HEK293T (cell line): ENCODE measurements around the gene USP21.

ENCODE experiments used
- CTCF ChIA-PET: fragments of 350-600 bp; formaldehyde crosslinking; extraction: SDS; loops from one replicate; lab custom pipeline; 2021; ENCODE audit warnings: antibody characterized with exemption, inconsistent platforms; lab: Yijun Ruan, JAX
- POLR2A ChIA-PET: fragments of 350-600 bp; formaldehyde crosslinking; extraction: SDS; loops from one replicate; lab custom pipeline; 2020; ENCODE audit warnings: antibody characterized with exemption, inconsistent platforms; lab: Yijun Ruan, JAX
- DNase-seq: peaks from one replicate; pipeline ENCODE4 v3.0.0; 2012; ENCODE audit warnings: mixed read lengths; ENCODE audit errors: extremely low spot score
- ARNT ChIP-seq: fragments of 450-650 bp; IDR thresholded peaks from 2 replicates; pipeline ENCODE4 v1.6.1; 2017; ENCODE audit warnings: mild to moderate bottlenecking
- BHLHE40 ChIP-seq: fragments of 450-650 bp; IDR thresholded peaks from 2 replicates; pipeline ENCODE4 v1.6.1; 2016; ENCODE audit warnings: mild to moderate bottlenecking, moderate library complexity, borderline replicate concordance
- CTBP1 ChIP-seq: fragments of 450-650 bp; IDR thresholded peaks from 2 replicates; pipeline ENCODE4 v1.6.1; 2016; ENCODE audit warnings: borderline replicate concordance
- ELF4 ChIP-seq: fragments of 450-650 bp; IDR thresholded peaks from 2 replicates; pipeline ENCODE4 v1.6.1; 2017; ENCODE audit warnings: antibody characterized with exemption
- FOXA1 ChIP-seq: fragments of 450-650 bp; IDR thresholded peaks from 2 replicates; pipeline ENCODE4 v1.6.1; 2016; ENCODE audit warnings: mild to moderate bottlenecking
- FOXK2 ChIP-seq: fragments of 450-650 bp; IDR thresholded peaks from 2 replicates; pipeline ENCODE4 v1.6.1; 2016; ENCODE audit warnings: mild to moderate bottlenecking
- FOXM1 ChIP-seq: fragments of 450-650 bp; IDR thresholded peaks from 2 replicates; pipeline ENCODE4 v1.6.1; 2017; ENCODE audit warnings: mild to moderate bottlenecking, borderline replicate concordance
- HDGF ChIP-seq: fragments of 450-650 bp; IDR thresholded peaks from 2 replicates; pipeline ENCODE4 v1.6.1; 2017; ENCODE audit warnings: antibody characterized with exemption, borderline replicate concordance
- L3MBTL2 ChIP-seq: fragments of 450-650 bp; conservative IDR thresholded peaks from 2 replicates; pipeline ENCODE4 v1.6.1; 2016; ENCODE audit warnings: mild to moderate bottlenecking
- LEF1 ChIP-seq: fragments of 450-650 bp; IDR thresholded peaks from 2 replicates; pipeline ENCODE4 v1.6.1; 2017; ENCODE audit warnings: mild to moderate bottlenecking, borderline replicate concordance
- NFRKB ChIP-seq: fragments of 450-650 bp; IDR thresholded peaks from 2 replicates; pipeline ENCODE4 v1.6.1; 2016; ENCODE audit warnings: mild to moderate bottlenecking, moderate library complexity
- SP1 ChIP-seq: fragments of 450-650 bp; IDR thresholded peaks from 2 replicates; pipeline ENCODE4 v1.6.1; 2017
- SUZ12 ChIP-seq: fragments of 450-650 bp; IDR thresholded peaks from 2 replicates; pipeline ENCODE4 v1.6.1; 2016; ENCODE audit warnings: mild to moderate bottlenecking
- TARDBP ChIP-seq: fragments of 450-650 bp; IDR thresholded peaks from 2 replicates; pipeline ENCODE4 v1.6.1; 2016
- ZNF384 ChIP-seq: fragments of 450-650 bp; IDR thresholded peaks from 2 replicates; pipeline ENCODE4 v1.6.1; 2016
- TF ChIP-seq, protein P1 (sequence below): fragments of 450-650 bp; IDR thresholded peaks from 2 replicates; pipeline ENCODE4 v1.6.1; 2016

USP21 gene

DNA sequence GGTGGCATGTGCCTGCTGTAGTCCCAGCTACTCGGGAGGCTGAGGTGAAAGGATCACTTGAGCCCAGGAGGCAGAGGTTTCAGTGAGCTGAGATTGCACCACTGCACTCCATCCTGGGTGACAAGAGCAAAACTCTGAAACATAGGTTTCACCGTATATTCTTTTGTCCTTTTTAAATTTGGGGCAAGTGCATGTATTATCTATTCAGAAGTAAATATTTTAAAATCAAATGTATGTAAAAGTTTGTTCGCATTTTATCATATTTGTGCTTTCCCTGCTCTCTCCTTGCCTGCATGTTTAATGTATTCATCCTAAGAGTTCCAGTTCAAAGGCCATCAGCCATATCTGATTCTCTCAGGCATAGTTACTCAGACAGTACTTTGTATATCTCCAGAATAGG is 13.5 kb upstream of the USP21 start:
- CTCF ChIA-PET, result interaction anchor here (0.6 kb wide), 1 partner anchor 56 kb away, joined by 3 read pairs; the partner anchor contains the start of gene NDUFS2
- POLR2A ChIA-PET, result interaction anchor here (0.6 kb wide), 1 partner anchor 12 kb away, joined by 3 read pairs; no protein-coding TSS in a partner anchor
- TF ChIP-seq LEF1 (no peak), FOXK2 (no peak), FOXA1 (no peak), SUZ12 (no peak), NFRKB (no peak), ELF4 (no peak), ARNT (no peak), BHLHE40 (no peak), TARDBP (no peak), ZNF384 (no peak), L3MBTL2 (no peak)
- TF ChIP-seq, protein P1, sequence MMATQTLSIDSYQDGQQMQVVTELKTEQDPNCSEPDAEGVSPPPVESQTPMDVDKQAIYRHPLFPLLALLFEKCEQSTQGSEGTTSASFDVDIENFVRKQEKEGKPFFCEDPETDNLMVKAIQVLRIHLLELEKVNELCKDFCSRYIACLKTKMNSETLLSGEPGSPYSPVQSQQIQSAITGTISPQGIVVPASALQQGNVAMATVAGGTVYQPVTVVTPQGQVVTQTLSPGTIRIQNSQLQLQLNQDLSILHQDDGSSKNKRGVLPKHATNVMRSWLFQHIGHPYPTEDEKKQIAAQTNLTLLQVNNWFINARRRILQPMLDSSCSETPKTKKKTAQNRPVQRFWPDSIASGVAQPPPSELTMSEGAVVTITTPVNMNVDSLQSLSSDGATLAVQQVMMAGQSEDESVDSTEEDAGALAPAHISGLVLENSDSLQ, result no peak

DNA sequence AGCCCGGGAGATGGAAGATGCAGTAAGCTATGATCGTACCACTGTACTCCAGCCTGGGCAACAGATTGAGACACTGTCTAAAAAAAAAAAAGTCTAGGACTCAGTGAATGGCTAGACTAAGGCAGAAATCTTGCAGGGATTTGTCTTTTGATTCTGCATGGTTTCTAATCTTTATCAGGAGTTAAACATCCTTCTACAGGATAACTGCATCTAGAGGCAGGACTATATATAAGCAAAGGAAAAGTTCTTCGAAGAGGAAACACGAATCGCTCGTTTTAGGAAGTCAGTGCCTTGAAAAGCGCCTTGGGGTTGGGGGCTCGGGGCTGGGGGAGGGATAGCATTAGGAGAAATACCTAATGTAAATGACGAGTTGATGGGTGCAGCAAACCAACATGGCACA is 6.1 kb upstream of the USP21 start:
- POLR2A ChIA-PET, result interaction anchor here (0.8 to 2.3 kb wide), 14 partner anchors 9 to 891 kb away, joined by 3 to 19 read pairs (median 4); partner anchors contain the start of genes B4GALT3, DCAF8, DEDD and NIT1
- TF ChIP-seq HDGF, result no peak
- CTCF ChIA-PET, result interaction anchor here (0.9 kb wide), 1 partner anchor 13 kb away, joined by 5 read pairs; the partner anchor contains the start of gene PPOX
- DNase-seq, result no peak

More for the DNA sequence above, 13.5 kb upstream of the USP21 start:
- DNase-seq, result no peak

DNA sequence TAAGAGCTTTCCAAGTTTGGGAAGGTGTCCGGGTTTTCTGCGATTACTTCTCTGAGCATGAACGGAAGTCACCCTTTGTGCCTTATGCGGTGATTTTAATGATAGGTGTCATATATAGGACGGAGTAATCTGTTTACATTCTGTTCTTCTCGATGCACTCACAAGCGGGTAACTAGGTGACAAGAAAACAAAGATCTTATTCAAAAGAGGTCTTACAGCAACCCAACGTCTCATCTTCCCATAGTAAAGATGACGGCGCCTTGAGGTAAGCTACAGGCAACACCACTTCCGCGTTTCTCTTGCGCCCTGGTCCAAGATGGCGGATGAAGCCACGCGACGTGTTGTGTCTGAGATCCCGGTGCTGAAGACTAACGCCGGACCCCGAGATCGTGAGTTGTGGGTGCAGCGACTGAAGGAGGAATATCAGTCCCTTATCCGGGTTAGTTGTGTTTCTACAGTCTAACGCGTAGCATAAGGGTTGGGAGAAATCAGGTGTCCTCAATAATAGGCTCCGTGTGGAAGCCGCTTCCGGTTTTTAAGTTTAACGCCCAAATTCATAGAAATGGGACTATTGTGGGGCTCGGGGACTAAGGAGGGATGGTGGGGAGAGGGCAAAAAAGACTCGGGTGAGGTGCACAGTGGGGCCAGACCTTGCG is 5.5 kb upstream of the USP21 start, which contains the start of gene UFC1:
Gene UFC1, plus strand, starts transcription at position 297 of the 656 bp plus-strand sequence. Its CDS starts 20 bp downstream, at position 317.
- POLR2A ChIA-PET, result interaction anchor here (0.6 to 2.3 kb wide), 17 partner anchors 8 to 891 kb away, joined by 3 to 19 read pairs (median 4); partner anchors contain the start of genes B4GALT3, DCAF8, DEDD and NIT1
- CTCF ChIA-PET, result interaction anchor here (0.9 kb wide), 1 partner anchor 12 kb away, joined by 5 read pairs; the partner anchor contains the start of gene PPOX
- TF ChIP-seq BHLHE40 (no peak), SUZ12 (no peak), TARDBP (no peak; the same call in 1 of the 2 replicates), ARNT (0 out of 2 replicates have a peak, but pooled peaks have one; percentile 18), HDGF (no peak), SP1 (no peak), CTBP1 (peak; percentile 16; the same call in 1 of the 2 replicates), ELF4 (peak; percentile 99), FOXK2 (peak; percentile 88), ZNF384 (no peak), FOXA1 (no peak), LEF1 (peak; percentile 70; the same call in 1 of the 2 replicates), NFRKB (peak; percentile 95), FOXM1 (no peak), L3MBTL2 (peak; percentile 67)
- TF ChIP-seq, protein P1, result no peak
- peak; percentile 85 for DNase-seq

DNA sequence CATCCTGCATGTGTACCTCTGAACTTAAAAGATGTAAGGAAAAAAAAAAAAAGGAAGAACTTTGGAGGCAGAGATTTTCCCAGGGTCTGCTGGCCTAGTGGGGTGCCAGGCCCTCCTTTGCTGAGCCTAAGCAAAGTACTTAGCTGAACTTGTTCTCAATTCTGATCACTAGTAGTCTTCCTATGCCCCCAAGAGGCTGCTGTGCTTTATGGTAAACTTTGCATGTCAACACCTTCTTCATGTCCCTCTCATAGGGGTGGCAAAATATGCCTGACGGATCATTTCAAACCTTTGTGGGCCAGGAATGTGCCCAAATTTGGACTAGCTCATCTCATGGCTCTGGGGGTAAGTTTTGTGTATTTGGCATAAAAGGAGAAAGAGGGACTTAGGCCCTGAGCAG is 1.4 kb upstream of the USP21 start:
- ChIA-PET POLR2A (interaction anchor here (1.1 to 1.9 kb wide), 4 partner anchors 8 to 45 kb away, joined by 3 to 10 read pairs (median 6); partner anchors contain the start of genes NDUFS2 and PPOX), CTCF (interaction anchor here (1.1 kb wide), 1 partner anchor 8 kb away, joined by 4 read pairs; the partner anchor contains the start of gene PPOX)
- DNase-seq, result no peak
- no peak for TF ChIP-seq L3MBTL2
- no peak for TF ChIP-seq CTBP1
- TF ChIP-seq FOXK2, result no peak
- TF ChIP-seq FOXA1, result no peak
- no peak for TF ChIP-seq SUZ12
- no peak for TF ChIP-seq SP1
- no peak for TF ChIP-seq FOXM1
- no peak for TF ChIP-seq TARDBP
- no peak for TF ChIP-seq BHLHE40
- TF ChIP-seq, protein P1, result no peak
- no peak for TF ChIP-seq HDGF
- no peak for TF ChIP-seq LEF1
- no peak for TF ChIP-seq ZNF384
- TF ChIP-seq ARNT, result no peak
- TF ChIP-seq NFRKB, result no peak
- no peak for TF ChIP-seq ELF4

DNA sequence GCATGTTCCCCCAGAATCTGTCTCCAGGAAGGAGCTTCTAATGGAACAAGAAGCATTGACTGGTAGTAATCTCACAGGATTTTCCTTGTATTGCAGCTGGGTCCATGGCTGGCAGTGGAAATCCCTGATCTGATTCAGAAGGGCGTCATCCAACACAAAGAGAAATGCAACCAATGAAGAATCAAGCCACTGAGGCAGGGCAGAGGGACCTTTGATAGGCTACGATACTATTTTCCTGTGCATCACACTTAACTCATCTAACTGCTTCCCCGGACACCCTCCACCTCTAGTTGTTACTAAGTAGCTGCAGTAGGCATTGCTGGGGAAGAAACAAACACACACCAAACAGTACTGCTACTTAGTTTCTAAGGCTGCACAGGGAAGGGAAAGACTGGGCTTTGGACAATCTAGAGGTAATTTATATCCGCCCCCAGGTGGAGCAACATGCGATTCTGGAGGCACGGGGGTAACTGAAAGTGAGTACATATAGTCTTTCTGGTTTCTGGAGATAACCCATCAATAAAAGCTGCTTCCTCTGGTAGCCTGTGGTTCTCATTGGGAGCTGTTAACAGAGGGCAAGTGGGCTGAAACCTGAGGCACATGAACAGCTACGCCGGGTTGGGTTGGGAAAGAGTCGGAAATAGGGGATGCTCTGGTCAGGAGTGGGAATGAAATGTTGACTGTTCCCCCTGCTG is 837 bp upstream of the USP21 start:
- ChIA-PET CTCF (interaction anchor here (0.6 kb wide), 2 partner anchors 22 to 67 kb away, joined by 3 read pairs; partner anchors contain the start of gene TOMM40L), POLR2A (interaction anchor here (1.1 to 1.9 kb wide), 4 partner anchors 7 to 44 kb away, joined by 3 to 10 read pairs (median 6); partner anchors contain the start of genes NDUFS2 and PPOX)
- TF ChIP-seq SP1, result no peak
- TF ChIP-seq BHLHE40, result no peak
- TF ChIP-seq CTBP1, result no peak
- TF ChIP-seq, protein P1, result no peak
- no peak for TF ChIP-seq ELF4
- no peak for TF ChIP-seq L3MBTL2
- TF ChIP-seq ZNF384, result no peak
- TF ChIP-seq SUZ12, result no peak
- no peak for TF ChIP-seq ARNT
- no peak for TF ChIP-seq TARDBP
- no peak for TF ChIP-seq FOXK2
- no peak for TF ChIP-seq NFRKB
- TF ChIP-seq HDGF, result no peak
- no peak for TF ChIP-seq FOXM1
- TF ChIP-seq LEF1, result no peak
- DNase-seq, result no peak
